Measurements from ENCODE around the gene CCNYL1.

DNA sequence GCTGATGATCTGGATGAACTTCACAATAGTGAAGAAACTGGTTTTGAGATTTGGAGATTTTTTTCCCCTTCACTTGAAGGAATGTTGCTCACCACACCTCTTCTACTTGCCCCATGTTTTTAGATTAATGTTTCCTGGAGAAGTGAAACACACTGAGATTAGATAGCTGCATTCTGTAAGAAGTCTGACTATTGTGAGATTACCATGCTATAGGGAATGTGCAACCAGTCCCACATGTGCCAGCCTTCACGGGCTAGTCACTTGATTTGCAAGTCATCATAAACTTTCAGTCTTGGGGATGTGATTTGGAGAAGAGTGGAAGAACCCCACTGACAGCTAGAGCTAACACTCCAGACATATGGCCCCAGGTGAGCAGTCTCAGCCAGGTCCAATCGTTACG lies 7.4 kb upstream of the CCNYL1 start:
- no peak for TF ChIP-seq POLR2AphosphoS5 (IDR thresholded peaks at IDR 0.05; ENCODE audit: borderline replicate concordance, low read depth, low read length)
- no peak for TF ChIP-seq EZH2 (IDR thresholded peaks at IDR 0.05)
